Ecto neural progenitor cell (in vitro differentiated cells): Measurements from ENCODE around the gene NDFIP1.

ENCODE experiments used
- DNase-seq: peaks from one replicate; pipeline ENCODE4 v3.0.0-alpha.2; 2018; ENCODE audit warnings: low spot score

NDFIP1 gene

GRCh38 chr5:142091922-142092321 lies 16.7 kb upstream of the NDFIP1 start:
- no peak for DNase-seq

DNA sequence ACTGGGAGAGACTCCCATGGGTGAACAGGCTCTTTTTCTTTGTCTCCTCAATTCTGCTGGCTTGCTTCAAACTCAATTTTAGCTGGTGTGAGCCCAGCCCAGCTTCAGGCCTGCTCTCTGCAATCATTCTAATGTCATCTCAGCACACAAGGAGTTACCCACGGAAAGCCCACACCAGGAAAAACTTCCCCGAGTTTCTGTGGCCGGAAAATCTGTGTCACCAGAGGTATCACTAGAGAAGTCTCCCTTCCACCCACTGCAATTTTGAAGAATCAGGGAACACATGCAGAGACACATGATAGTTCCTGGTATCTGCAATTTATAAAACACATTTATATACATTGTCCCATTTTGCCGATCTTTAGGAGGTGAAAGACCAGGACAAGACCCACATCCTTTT lies 13.5 kb upstream of the NDFIP1 start:
- DNase-seq = no peak

GRCh38 chr5:142095651-142096330 lies 12.8 kb upstream of the NDFIP1 start:
- DNase-seq = no peak

DNA sequence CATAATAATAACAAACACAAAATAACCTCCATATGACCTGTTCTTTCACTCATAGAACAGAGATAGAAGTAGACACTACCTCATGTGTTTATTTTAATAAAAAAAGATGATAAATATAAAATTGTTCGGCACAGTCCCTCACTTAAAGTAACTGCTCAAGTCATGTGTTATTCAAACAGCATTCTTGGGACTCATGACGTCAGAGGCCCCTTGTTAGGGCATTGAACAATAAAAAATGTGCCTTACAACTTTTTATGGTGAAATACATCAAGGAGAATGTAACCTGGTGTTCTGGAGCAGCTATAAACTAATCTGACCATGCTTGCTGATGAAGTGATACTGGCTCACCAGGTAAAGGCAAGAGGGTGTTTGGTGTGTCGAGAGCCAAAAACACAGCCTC lies 12.2 kb upstream of the NDFIP1 start:
- no peak for DNase-seq

- DNase-seq = no peak
These were observed 10.9 kb upstream of the NDFIP1 start for GRCh38 chr5:142097681-142098080.

- no peak for DNase-seq
These were observed 10.3 kb upstream of the NDFIP1 start for GRCh38 chr5:142098275-142098674.

DNA sequence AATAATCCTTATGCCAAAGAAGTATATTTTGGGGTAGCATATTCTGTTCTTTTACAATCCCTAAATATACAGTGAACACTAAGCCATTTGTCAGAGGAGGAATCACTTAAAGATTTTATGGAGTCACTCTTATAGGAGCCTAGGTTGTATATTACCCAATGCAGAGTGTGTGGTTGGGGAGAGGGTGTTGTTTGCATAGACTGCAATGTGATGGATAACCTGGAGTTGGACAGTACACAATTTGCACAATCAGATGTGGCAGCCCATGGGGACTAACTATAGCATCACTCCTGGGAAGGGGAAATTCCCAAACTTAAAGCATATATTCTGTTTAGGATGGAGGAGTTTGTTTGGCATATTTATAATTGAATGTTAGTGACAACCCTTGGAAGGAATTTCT lies 9.6 kb upstream of the NDFIP1 start:
- DNase-seq = no peak

DNA sequence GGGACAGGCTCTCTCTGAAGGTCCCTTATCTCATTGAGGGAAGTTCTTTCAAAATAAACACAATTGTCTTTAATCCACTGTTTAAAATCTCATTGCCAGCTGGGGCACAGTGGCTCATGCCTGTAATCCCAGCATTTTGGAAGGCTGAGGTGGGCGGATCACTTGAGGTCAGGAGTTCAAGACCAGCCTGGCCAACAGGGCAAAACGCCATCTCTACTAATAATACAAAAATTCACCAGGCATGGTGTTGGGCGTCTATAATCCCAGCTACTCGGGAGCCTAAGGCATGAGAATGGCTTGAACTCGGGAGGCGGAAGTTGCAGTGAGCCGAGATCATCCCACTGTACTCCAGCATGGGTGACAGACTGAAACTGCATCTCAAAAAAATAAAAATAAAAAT lies 8.3 kb upstream of the NDFIP1 start:
- DNase-seq = no peak

- DNase-seq = no peak
These were observed 5.4 kb upstream of the NDFIP1 start for GRCh38 chr5:142102980-142103740.

- no peak for DNase-seq
These were observed 4.1 kb upstream of the NDFIP1 start for GRCh38 chr5:142104491-142104890.

DNA sequence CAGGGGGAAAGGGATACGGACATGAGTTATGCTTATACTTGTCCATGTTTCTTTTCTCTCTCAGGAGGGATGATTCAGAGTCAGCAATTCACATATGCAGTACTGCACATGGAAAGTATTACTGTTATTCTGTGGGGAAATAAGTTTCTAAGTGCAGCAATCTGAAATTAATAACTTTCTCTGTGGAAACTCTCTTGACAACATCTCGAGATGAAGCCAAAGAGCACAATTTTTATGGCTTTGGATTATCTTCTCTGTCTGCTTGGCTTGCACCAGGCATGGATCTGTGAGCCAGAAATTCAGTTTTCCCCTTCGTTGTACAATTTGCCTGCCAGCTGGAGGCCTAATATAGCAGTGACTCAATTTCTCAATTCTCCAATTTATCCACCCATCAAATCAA lies 2.5 kb upstream of the NDFIP1 start:
- no peak for DNase-seq

- no peak for DNase-seq
These were observed 1.4 kb upstream of the NDFIP1 start for GRCh38 chr5:142107036-142107735.

DNA sequence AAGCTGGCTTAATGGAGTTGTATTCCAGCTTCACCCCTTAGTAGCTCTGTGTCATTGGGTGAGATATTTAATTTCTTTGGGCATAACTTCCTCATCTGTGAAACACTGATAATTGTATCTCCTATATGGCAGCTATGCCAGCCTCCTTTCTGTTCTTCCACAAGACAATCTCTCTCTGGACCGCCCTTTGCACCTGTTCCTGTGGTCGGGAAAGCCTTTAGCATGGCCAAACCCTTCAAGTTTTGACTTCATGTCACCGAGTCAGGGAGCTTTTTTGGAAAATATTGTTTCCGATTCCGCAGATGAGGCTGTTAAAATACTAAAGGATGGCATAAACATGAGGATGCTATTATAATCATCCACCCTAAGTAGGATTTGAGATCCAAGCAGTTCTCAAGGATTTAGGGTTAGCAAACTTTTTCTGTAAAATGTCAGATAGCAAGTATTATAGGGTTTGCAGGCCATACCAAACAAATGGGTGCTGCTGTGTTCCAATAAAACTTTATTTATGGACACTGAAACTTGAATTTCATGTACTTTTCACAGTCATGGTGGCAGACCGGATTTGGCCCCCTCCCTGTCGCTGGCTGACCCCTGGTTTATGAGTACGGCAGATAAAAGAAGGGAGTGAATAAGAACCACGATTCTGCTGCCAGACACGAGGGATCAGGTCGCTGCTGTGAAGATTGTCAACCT lies 695 bp upstream of the NDFIP1 start:
- no peak for DNase-seq

GRCh38 chr5:142109331-142110045 lies 909 bp downstream of the NDFIP1 start:
- no peak for DNase-seq

DNA sequence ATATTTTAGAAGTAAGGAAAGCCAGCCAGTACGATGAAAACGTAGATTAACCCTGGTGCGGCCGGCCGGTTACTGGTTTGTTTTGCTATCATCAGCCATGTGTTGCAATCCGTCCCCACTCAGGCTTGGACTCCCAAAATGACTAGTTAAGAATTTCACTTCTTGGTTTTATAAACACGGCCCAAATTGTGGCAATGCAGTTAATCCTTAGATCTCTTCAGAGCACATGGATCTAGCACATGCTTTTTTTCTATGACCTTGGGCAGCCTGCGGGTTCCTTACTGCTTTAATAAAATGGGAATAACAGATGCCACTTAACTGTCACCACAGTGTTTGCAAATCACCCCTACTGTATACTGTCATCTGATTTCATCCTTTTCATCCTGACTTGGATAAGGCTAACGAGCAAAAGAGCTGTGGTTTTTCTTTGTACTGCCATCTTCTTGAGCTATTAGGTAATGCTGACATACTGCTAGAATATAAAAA lies 1.5 kb downstream of the NDFIP1 start:
- no peak for DNase-seq

DNA sequence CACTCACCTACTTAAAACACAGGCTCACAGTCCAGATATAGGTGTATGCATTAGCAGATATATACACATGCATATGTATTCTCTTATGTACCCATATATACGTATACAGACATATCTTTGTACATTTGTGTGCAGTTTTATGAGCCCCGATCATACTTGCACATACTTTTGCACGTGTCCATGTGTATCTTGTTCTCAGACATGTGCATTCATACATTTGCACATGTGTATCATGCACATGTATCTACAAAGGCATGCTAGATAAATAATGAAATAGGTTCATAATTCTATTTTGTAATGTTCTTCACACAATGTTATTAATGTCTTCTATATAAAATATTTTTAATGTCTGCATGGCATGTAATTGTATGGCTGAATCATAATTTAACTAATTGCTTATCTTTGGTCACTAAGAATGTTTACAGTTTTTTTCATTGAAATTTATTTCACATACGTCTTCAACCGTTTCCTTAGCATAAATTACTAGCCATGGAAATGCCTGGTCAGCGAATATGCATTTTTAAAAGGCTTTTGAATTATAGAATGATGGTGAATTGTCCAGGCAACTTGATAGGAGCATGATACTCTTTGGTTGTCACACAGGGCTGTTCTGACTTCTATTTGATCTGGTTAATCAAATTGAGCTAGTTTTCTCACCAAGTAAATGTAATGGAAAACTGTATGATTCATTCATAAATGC lies 2.6 kb downstream of the NDFIP1 start:
- DNase-seq = no peak

DNA sequence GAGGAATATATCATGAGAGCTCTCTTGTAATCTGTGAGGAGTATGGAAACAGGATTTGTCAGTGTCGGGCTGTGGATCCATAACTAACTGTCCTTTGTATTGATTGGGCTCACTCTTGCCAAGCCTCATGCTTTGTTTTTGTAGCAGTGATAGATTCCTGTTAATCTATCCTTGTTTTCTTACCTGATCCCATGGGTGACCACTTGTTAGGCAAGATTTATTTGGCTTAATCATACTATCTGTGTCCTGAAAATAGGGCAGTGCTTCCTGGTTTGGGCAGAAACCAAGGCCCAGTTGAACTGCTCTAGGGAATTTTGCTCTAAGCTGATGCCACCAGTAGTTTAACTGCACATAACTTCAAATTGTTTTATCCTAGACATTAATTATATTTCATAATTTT lies 6.1 kb downstream of the NDFIP1 start:
- DNase-seq = no peak

DNA sequence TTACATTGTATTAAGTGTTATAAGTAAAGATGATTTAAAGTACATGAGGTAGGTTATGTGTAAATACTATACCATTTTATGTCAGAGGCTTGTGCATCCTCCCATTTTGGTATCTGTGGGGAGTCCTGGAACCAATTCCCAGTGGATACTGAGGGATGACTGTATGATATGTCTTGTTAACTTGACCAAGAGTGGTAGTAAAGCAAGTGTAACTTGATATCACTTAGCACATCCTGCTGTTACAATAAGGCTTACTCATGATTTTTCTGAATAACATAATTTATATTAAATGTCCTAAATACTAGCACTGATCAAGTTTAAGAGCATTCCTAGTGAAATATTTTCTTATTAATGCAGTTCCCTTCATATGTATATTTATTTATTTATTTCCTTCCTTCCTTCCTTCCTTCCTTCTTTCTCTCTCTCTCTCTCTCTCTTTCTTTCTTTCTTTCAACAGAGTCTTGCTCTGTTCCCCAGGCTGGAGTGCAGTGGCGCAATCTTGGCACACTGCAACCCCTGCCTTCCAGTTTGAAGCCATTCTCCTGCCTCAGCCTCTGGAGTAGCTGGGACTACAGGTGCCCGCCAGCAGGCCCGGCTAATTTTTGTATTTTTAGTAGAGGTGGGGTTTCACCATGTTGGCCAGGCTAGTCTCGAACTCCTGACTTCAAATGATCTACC lies 7.5 kb downstream of the NDFIP1 start:
- no peak for DNase-seq

DNA sequence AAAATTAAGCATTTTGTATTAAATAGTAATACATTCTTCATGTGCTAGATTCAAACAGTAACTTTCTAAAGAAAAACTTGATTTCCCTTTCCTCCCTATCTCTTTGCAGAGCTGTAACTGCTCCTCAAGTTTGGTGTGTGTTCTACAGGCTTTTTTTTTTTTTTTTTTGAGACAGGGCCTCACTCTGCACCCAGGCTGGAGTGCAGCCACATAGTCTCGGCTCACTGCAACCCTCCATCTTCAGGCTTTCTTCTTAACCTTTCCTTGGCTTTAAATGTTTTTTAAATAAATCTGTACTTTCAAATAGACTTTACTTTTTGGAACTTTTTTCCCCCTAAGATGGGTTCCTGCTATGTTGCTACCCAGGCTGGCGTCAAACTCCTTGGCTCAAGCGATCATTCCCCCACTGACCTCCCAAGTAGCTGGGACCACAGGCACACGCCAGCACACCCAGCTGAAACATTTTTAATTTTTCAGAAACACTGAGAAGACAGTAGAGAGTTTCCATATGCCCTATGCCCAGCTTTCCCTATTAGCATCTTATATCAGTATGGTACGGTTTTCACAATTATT lies 9.1 kb downstream of the NDFIP1 start:
- no peak for DNase-seq

GRCh38 chr5:142118155-142118686 lies 9.6 kb downstream of the NDFIP1 start:
- DNase-seq = no peak
